Suprapubic skin (tissue), 4 donors: ENCODE measurements around the gene ARHGEF28. TPM values are rescaled to one million over a fixed set of nuclear protein-coding genes. Genes with fewer than 3 reads are reported as not detected.

ENCODE experiments used
- DNase-seq, 2 donors: peaks; one replicate each; pipeline ENCODE4 v3.0.0-alpha.2; 2019; ENCODE audit warnings: low spot score in 2 of 2
- H3K27ac ChIP-seq: fragments of 200-600 bp; sonication (generic); one replicate; pipeline ENCODE4 v1.5.1; 2019
- H3K27me3 ChIP-seq: fragments of 200-600 bp; sonication (generic); one replicate; pipeline ENCODE4 v1.5.1; 2019
- H3K36me3 ChIP-seq: fragments of 200-600 bp; sonication (generic); one replicate; pipeline ENCODE4 v1.5.1; 2019
- H3K4me1 ChIP-seq: fragments of 200-600 bp; sonication (generic); one replicate; pipeline ENCODE4 v1.5.1; 2019
- H3K4me3 ChIP-seq: fragments of 200-600 bp; sonication (generic); one replicate; pipeline ENCODE4 v1.5.1; 2019; ENCODE audit warnings: mild to moderate bottlenecking
- H3K9me3 ChIP-seq: fragments of 200-600 bp; sonication (generic); one replicate; pipeline ENCODE4 v1.5.1; 2019
- CTCF ChIP-seq, 2 donors: fragments of 200-600 bp in 1 of 2; fragments of 450-650 bp in 1 of 2; sonication (generic) in 1 of 2; IDR thresholded peaks; one replicate each; pipeline ENCODE4 v1.5.1; 2016 to 2019; ENCODE audit warnings: antibody characterized with exemption in 2 of 2, mild to moderate bottlenecking in 1 of 2, moderate library complexity in 1 of 2
- EP300 ChIP-seq: sonication (generic); formaldehyde crosslinking; IDR thresholded peaks from one replicate; pipeline ENCODE4 v1.6.1; 2017; ENCODE audit warnings: antibody characterized with exemption
- POLR2A ChIP-seq, 2 donors: fragments of 450-650 bp; IDR thresholded peaks; one replicate each; pipeline ENCODE4 v1.6.1; 2017; ENCODE audit warnings: antibody characterized with exemption in 2 of 2, mild to moderate bottlenecking in 2 of 2, moderate library complexity in 2 of 2
- POLR2AphosphoS5 ChIP-seq, 3 donors: sonication (generic); formaldehyde crosslinking; IDR thresholded peaks; one replicate each; pipeline ENCODE4 v1.6.1; 2017; ENCODE audit warnings: antibody characterized with exemption in 3 of 3
- WGBS: methylation state at CpG from one replicate; pipeline ENCODE4 v1.1.5; 2018; 5-methylcytosine and 5-hydroxymethylcytosine counted together
- total RNA-seq, 4 donors: library from RNA; depleted of rRNA; stranded (reverse); fragments of >200 nt; gene quantifications; one replicate each; pipeline ENCODE4 v1.1.0, GENCODE V29; 2016

Gene ARHGEF28
- total RNA-seq, 4 donors from 2014 or later = 25.6 to 104 (median 39.1) TPM

GRCh38 chr5:73960426-73960825 is 334.4 kb downstream of the ARHGEF28 start:
- WGBS = 92% methylated on average over 1 of the region's 1 CpG
- DNase-seq = no peak
- TF ChIP-seq EP300 (no peak), POLR2AphosphoS5 (IDR thresholded peaks at IDR 0.05) (no peak), CTCF (IDR thresholded peaks at IDR 0.05) (no peak), POLR2A (IDR thresholded peaks at IDR 0.05) (no peak)
- no peaks in the 10 kb centered on the region for H3K9me3 ChIP-seq
- no peak overlapping the region for H3K27ac ChIP-seq
- H3K36me3 ChIP-seq = no peaks in the 10 kb centered on the region
- no peak overlapping the region for H3K4me3 ChIP-seq
- no peaks in the 10 kb centered on the region for H3K27me3 ChIP-seq
- no peaks in the 10 kb centered on the region for H3K4me1 ChIP-seq

- TF ChIP-seq POLR2AphosphoS5 (IDR thresholded peaks at IDR 0.05) (no peak), POLR2A (IDR thresholded peaks at IDR 0.05) (no peak), CTCF (IDR thresholded peaks at IDR 0.05) (no peak), EP300 (no peak)
- Histone ChIP-seq H3K9me3 (no peaks in the 10 kb centered on the region), H3K36me3 (no peaks in the 10 kb centered on the region), H3K27ac (no peak overlapping the region), H3K27me3 (no peaks in the 10 kb centered on the region), H3K4me1 (no peaks in the 10 kb centered on the region), H3K4me3 (no peak overlapping the region)
- no peak for DNase-seq
- 80% methylated on average over 8 of the region's 8 CpGs for WGBS
These were observed 336.9 kb downstream of the ARHGEF28 start for GRCh38 chr5:73962801-73963425.

- Histone ChIP-seq H3K27ac (no peak overlapping the region), H3K4me1 (no peaks in the 10 kb centered on the region), H3K9me3 (no peaks in the 10 kb centered on the region), H3K36me3 (no peaks in the 10 kb centered on the region), H3K27me3 (no peaks in the 10 kb centered on the region), H3K4me3 (no peak overlapping the region)
- TF ChIP-seq EP300 (no peak), CTCF (IDR thresholded peaks at IDR 0.05) (no peak), POLR2AphosphoS5 (IDR thresholded peaks at IDR 0.05) (no peak), POLR2A (IDR thresholded peaks at IDR 0.05) (no peak)
- DNase-seq = no peak
- 70% methylated on average over 3 of the region's 3 CpGs for WGBS
These were observed 338.4 kb downstream of the ARHGEF28 start for GRCh38 chr5:73964352-73964865.

GRCh38 chr5:73966451-73966850 is 340.5 kb downstream of the ARHGEF28 start:
- no peak for DNase-seq
- Histone ChIP-seq H3K27me3 (no peaks in the 10 kb centered on the region), H3K9me3 (no peaks in the 10 kb centered on the region), H3K4me1 (no peaks in the 10 kb centered on the region), H3K36me3 (no peaks in the 10 kb centered on the region), H3K27ac (no peak overlapping the region), H3K4me3 (no peak overlapping the region)
- TF ChIP-seq POLR2AphosphoS5 (IDR thresholded peaks at IDR 0.05) (no peak), POLR2A (IDR thresholded peaks at IDR 0.05) (no peak), CTCF (IDR thresholded peaks at IDR 0.05) (no peak), EP300 (no peak)
- 73% methylated on average over 3 of the region's 3 CpGs for WGBS

- WGBS = 62% methylated on average over 3 of the region's 3 CpGs
- Histone ChIP-seq H3K4me1 (no peaks in the 10 kb centered on the region), H3K27ac (no peak overlapping the region)
These were observed 341.4 kb downstream of the ARHGEF28 start for GRCh38 chr5:73967347-73967746.

More at GRCh38 chr5:73967347-73967746, 341.4 kb downstream of the ARHGEF28 start:
- DNase-seq = no peak
- H3K4me3 ChIP-seq = no peak overlapping the region
- no peak for TF ChIP-seq CTCF (IDR thresholded peaks at IDR 0.05)
- no peak for TF ChIP-seq POLR2AphosphoS5 (IDR thresholded peaks at IDR 0.05)
- no peak for TF ChIP-seq EP300
- TF ChIP-seq POLR2A (IDR thresholded peaks at IDR 0.05) = no peak
- H3K9me3 ChIP-seq = no peaks in the 10 kb centered on the region
- no peaks in the 10 kb centered on the region for H3K27me3 ChIP-seq
- H3K36me3 ChIP-seq = no peaks in the 10 kb centered on the region
